ENCODE results near the gene CCDC186.

DNA sequence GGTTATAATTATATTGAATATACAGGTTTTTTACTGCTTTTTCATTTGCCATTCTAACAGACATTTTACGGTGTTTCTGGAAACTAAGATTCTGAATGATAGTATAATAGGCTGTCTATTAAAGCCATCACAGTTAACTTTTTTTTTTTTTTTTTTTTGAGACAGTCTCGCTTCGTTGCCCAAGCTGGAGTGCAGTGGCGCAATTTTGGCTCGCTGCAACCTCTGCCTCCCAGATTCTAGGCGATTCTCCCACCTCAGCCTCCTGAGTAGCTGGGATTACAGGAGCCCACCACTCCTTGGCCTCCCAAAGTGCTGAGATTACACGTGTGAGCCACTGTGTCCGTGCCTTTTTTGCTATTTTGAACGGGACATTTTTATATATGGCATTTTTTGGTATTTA is 9.6 kb upstream of the CCDC186 start:
- TF ChIP-seq, protein P1, sequence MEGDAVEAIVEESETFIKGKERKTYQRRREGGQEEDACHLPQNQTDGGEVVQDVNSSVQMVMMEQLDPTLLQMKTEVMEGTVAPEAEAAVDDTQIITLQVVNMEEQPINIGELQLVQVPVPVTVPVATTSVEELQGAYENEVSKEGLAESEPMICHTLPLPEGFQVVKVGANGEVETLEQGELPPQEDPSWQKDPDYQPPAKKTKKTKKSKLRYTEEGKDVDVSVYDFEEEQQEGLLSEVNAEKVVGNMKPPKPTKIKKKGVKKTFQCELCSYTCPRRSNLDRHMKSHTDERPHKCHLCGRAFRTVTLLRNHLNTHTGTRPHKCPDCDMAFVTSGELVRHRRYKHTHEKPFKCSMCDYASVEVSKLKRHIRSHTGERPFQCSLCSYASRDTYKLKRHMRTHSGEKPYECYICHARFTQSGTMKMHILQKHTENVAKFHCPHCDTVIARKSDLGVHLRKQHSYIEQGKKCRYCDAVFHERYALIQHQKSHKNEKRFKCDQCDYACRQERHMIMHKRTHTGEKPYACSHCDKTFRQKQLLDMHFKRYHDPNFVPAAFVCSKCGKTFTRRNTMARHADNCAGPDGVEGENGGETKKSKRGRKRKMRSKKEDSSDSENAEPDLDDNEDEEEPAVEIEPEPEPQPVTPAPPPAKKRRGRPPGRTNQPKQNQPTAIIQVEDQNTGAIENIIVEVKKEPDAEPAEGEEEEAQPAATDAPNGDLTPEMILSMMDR (IDR thresholded peaks at IDR 0.05), result no peak
- TF ChIP-seq POLR2A (IDR thresholded peaks at IDR 0.05), result no peak
